GM19328 (cell line): ENCODE results near the gene SAT2.

ENCODE experiments used
- ATAC-seq: cut with Tn5 transposase; IDR thresholded peaks from one replicate; pipeline ENCODE4 v1.9.1; 2021; ENCODE audit warnings: mild to moderate bottlenecking, moderate library complexity; ENCODE audit not compliant: unreplicated experiment

The SAT2 gene

GRCh38 chr17:7576432-7576937 is 51.1 kb downstream of the SAT2 start:
- ATAC-seq = no peak
